ENCODE results near the gene C13orf46.

Gene C13orf46

GRCh38 chr13:113969973-113970611, 3.8 kb downstream of the C13orf46 start:
- DNase-seq = no peak

- DNase-seq = no peak
Observed at GRCh38 chr13:113969311-113969972, 4.4 kb downstream of the C13orf46 start.

GRCh38 chr13:113968463-113969310, 5.2 kb downstream of the C13orf46 start:
- no peak for DNase-seq

GRCh38 chr13:113967729-113968462, 6.0 kb downstream of the C13orf46 start:
- DNase-seq = no peak

- no peak for DNase-seq
Observed at GRCh38 chr13:113967206-113967720, 6.6 kb downstream of the C13orf46 start.

GRCh38 chr13:113965968-113966884, 7.7 kb downstream of the C13orf46 start:
- no peak for DNase-seq

GRCh38 chr13:113965383-113965874, 8.4 kb downstream of the C13orf46 start:
- no peak for DNase-seq

- DNase-seq = no peak
Observed at GRCh38 chr13:113964251-113964995, 9.5 kb downstream of the C13orf46 start.

GRCh38 chr13:113963376-113963775, 10.5 kb downstream of the C13orf46 start:
- no peak for DNase-seq

GRCh38 chr13:113962975-113963374, 10.9 kb downstream of the C13orf46 start:
- DNase-seq = no peak

GRCh38 chr13:113962386-113962785, 11.5 kb downstream of the C13orf46 start:
- no peak for DNase-seq

GRCh38 chr13:113960276-113960948, 13.5 kb downstream of the C13orf46 start:
- DNase-seq = no peak

- DNase-seq = no peak
Observed at GRCh38 chr13:113959198-113959597, 14.7 kb downstream of the C13orf46 start.

GRCh38 chr13:113958373-113958772, 15.5 kb downstream of the C13orf46 start:
- no peak for DNase-seq

GRCh38 chr13:113956571-113956970, 17.3 kb downstream of the C13orf46 start:
- DNase-seq = no peak

GRCh38 chr13:113955691-113956090, 18.2 kb downstream of the C13orf46 start:
- DNase-seq = no peak

GRCh38 chr13:113955235-113955634, 18.6 kb downstream of the C13orf46 start:
- no peak for DNase-seq

- DNase-seq = no peak
Observed at GRCh38 chr13:113954046-113954835, 19.6 kb downstream of the C13orf46 start.

GRCh38 chr13:113953561-113953960, 20.3 kb downstream of the C13orf46 start:
- no peak for DNase-seq

Data from central memory CD4-positive, alpha-beta T cell (primary cell).